ENCODE data around the gene PRDM16.

The PRDM16 gene

DNA sequence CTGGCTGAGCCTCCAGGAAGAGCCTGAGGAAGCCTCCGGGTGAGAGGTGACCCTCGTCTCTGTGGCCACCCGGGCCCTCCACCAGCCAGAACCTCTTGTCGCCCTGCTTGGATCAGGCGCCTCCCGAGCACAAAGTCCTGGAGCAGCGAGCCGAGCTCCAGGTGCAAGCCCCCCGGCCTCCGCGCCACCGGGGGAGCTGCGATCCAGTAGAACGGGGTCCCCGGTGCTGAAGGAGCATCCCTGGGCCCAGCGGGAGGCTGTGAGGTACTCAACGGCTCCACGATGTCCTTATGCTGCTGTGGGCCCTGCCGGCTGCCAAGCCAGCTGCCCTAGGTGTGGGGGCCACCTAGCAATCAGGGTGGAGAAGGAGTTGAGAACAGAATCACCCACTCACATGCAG lies 102.8 kb downstream of the PRDM16 start:
- TF ChIP-seq, protein P1, sequence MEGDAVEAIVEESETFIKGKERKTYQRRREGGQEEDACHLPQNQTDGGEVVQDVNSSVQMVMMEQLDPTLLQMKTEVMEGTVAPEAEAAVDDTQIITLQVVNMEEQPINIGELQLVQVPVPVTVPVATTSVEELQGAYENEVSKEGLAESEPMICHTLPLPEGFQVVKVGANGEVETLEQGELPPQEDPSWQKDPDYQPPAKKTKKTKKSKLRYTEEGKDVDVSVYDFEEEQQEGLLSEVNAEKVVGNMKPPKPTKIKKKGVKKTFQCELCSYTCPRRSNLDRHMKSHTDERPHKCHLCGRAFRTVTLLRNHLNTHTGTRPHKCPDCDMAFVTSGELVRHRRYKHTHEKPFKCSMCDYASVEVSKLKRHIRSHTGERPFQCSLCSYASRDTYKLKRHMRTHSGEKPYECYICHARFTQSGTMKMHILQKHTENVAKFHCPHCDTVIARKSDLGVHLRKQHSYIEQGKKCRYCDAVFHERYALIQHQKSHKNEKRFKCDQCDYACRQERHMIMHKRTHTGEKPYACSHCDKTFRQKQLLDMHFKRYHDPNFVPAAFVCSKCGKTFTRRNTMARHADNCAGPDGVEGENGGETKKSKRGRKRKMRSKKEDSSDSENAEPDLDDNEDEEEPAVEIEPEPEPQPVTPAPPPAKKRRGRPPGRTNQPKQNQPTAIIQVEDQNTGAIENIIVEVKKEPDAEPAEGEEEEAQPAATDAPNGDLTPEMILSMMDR (IDR thresholded peaks at IDR 0.05; ENCODE audit: low read depth, low read length), result no peak
- H3K36me3 ChIP-seq, result no peaks in the 10 kb centered on the region
- H3K4me3 ChIP-seq (ENCODE audit: low read depth, low read length), result no peak overlapping the region
- no peaks in the 10 kb centered on the region for H3K9me3 ChIP-seq (ENCODE audit: severe bottlenecking)
- no peak overlapping the region for H3K27ac ChIP-seq
- no peak for DNase-seq
- H3K27me3 ChIP-seq (ENCODE audit: insufficient read depth, low read depth, severe bottlenecking), result no peaks in the 10 kb centered on the region

DNA sequence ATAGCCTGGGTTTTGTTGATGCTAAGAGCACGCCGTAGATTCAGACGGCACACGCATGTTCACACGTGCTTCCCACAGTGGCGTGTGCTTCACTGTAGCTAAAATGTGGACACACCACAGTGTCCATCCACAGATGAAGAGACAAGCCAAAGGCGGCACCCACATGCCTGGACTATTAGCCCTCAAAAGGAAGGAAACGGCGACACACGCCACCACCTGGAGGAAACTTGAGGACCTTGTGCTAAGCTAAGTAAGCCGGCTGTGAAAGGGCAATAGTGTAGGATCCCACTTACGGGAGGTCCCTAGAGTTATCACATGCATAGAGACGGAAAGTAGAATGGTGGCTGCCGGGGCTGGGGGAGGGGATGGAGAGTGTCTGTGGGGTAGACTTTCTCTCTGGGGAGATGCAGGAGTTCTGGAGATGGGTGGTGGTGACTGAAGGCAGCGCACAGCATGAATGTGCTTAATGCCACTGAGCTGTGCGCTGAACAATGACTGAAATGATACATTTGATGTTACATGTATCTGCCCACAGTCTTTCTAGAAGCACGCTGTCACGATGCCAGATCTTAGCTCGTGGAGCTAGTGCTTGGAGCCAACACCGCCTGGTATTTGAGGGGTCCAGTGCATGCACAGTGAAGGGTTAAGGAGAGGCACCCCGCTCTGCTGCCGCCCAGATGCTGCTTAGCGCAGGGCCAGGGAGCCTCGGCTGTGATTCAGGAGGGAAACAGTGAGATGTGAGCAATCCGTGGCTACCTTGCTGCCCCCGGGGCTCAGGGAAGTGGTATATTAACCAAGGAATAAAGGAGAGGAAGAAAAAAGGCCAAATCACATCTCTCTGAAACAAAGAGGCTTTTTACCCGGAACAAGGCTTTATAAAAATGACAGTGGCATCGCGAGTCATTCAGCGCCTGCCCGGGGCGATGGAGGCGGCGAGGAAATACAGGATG lies 103.7 kb downstream of the PRDM16 start:
- Histone ChIP-seq H3K36me3 (no peaks in the 10 kb centered on the region), H3K27ac (peak overlapping the region; percentile 66), H3K9me3 (ENCODE audit: severe bottlenecking) (no peaks in the 10 kb centered on the region), H3K27me3 (ENCODE audit: insufficient read depth, low read depth, severe bottlenecking) (no peaks in the 10 kb centered on the region), H3K4me3 (ENCODE audit: low read depth, low read length) (no peak overlapping the region; the same call in 1 of the 2 replicates)
- TF ChIP-seq, protein P1 (IDR thresholded peaks at IDR 0.05; ENCODE audit: low read depth, low read length), result no peak
- peak; percentile 40 for DNase-seq

DNA sequence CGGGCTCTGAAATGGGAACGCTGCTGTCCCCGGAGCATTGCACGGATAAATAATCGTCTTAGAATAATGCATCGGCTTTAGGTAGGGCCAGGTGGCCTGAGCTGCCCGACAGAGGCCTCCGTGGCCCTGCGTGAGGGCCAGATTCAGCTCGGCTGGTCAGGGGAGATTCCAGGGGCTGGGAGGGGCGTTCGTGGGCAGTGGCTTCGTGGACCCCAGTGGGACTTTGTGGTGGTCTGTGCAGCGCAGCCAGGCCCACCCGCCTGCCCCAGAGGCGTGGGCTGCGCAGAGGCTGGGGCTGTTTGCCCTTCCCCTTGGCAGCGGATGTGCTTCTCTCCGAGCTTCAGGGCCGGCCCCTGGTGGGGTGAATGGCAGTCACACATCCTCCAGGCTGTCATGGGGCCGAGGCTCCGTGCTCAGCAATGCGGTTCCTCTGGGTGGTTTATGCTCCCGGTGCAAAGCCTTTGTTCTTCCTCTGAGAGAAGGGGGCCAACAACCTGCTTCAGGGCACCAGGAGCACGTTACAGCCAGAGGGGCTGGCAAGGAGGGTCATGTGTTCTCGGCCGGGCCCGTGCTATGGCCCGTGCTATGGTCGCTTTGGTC lies 104.5 kb downstream of the PRDM16 start:
- Histone ChIP-seq H3K9me3 (ENCODE audit: severe bottlenecking) (no peaks in the 10 kb centered on the region), H3K27ac (peak overlapping the region; percentile 66), H3K36me3 (no peaks in the 10 kb centered on the region), H3K27me3 (ENCODE audit: insufficient read depth, low read depth, severe bottlenecking) (no peaks in the 10 kb centered on the region), H3K4me3 (ENCODE audit: low read depth, low read length) (no peak overlapping the region; the same call in 1 of the 2 replicates)
- TF ChIP-seq, protein P1 (IDR thresholded peaks at IDR 0.05; ENCODE audit: low read depth, low read length), result no peak
- DNase-seq, result peak; percentile 71

DNA sequence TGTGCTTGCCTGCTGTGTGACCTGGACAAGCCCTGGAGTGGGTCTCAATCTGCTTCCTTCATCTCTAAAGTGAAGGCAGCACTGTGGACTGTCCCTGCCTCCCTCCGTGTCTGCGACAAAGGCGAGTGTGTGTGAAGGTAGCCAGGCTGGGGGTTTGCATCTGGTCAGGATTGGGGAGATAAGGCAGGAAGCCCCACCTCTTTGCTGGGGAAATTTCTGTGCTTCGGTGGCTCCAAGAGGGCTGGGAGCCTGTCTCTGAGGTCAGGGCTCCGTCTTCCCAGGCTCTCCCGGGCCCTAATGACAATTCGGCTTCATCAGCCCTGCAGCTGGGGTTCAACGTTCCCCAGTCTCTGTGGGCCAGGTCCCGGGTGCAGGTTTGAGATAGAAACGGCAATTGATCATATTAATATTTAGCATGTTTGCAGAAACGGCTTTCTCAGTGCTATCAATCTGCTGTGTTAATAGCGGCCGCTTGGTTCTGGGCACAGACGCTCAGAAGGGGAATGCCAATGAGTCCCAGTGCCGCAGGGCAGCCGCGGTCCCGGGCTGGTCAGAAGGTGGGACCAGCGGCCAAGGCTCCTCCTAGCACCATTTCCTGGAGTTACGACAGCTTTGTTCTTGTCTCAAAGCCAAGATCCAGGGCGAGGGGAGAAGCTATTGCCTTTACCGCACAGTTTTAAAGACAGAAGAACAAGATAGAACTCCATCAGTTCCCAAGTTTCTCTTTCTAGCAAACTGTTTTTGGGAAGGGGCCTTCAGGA lies 105.7 kb downstream of the PRDM16 start:
- no peak for DNase-seq
- Histone ChIP-seq H3K4me3 (ENCODE audit: low read depth, low read length) (no peak overlapping the region), H3K27ac (peak overlapping the region; percentile 66), H3K36me3 (no peaks in the 10 kb centered on the region), H3K9me3 (ENCODE audit: severe bottlenecking) (no peaks in the 10 kb centered on the region), H3K27me3 (ENCODE audit: insufficient read depth, low read depth, severe bottlenecking) (no peaks in the 10 kb centered on the region)
- TF ChIP-seq, protein P1 (IDR thresholded peaks at IDR 0.05; ENCODE audit: low read depth, low read length), result no peak

DNA sequence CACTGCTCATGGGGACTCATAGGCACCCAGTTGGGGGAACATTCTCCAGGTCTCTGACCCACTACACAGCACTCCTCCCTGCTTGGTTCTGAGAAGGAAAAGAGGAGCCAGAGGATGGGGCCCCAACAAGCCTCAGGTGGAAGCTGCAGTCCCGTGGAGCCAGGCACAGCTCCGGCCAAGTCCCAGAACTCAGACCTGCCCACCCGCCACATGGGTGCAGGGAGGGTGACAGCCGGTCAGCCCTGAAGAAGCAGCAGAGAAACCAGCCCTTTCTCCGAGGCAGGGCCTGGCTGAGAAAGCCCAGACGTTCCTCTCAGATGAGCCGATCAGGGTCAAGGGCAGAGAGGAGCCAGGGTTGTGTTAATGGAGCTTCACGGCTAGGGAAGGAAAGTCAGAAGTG lies 106.5 kb downstream of the PRDM16 start:
- H3K27ac ChIP-seq, result no peak overlapping the region
- H3K4me3 ChIP-seq (ENCODE audit: low read depth, low read length), result no peak overlapping the region
- H3K27me3 ChIP-seq (ENCODE audit: insufficient read depth, low read depth, severe bottlenecking), result no peaks in the 10 kb centered on the region
- DNase-seq, result no peak
- H3K36me3 ChIP-seq, result no peaks in the 10 kb centered on the region
- H3K9me3 ChIP-seq (ENCODE audit: severe bottlenecking), result no peaks in the 10 kb centered on the region
- TF ChIP-seq, protein P1 (IDR thresholded peaks at IDR 0.05; ENCODE audit: low read depth, low read length), result no peak

Data from WERI-Rb-1 (cell line).